PC-3 (cell line): ENCODE results near the gene DPCD. TPM values are rescaled to one million over a fixed set of nuclear protein-coding genes. Genes with fewer than 3 reads are reported as not detected.

Experiments
- ATAC-seq: fragments of 200-7000 bp; cut with Tn5 transposase; 2 replicates; pipeline ENCODE4 v1.9.1; 2020; ENCODE audit warnings: mild to moderate bottlenecking, moderate library complexity
- BruUV-seq: library from RNA; stranded (reverse); fragments of 400-500 nt; replicated peaks from 2 replicates; lab custom pipeline; 2021; lab: Mats Ljungman, UMichigan
- CTCF ChIA-PET: fragments of 300-600 bp; sonication (Branson Sonifier 250); formaldehyde crosslinking; loops from one replicate; lab custom pipeline; 2022; ENCODE audit warnings: antibody characterized with exemption; lab: Charles Lee
- POLR2A ChIA-PET: fragments of 300-600 bp; sonication (Branson Sonifier 250); formaldehyde crosslinking; loops from one replicate; lab custom pipeline; 2022; ENCODE audit warnings: antibody characterized with exemption; ENCODE audit not compliant: unreplicated experiment; lab: Charles Lee
- DNase-seq: peaks from one replicate; pipeline ENCODE4 v3.0.0-alpha.2; 2015
- H2AFZ ChIP-seq: fragments of 300-600 bp; sonication (generic); 2 replicates; pipeline ENCODE4 v1.6.0; 2016; ENCODE audit warnings: antibody characterized with exemption, low read length
- H3F3A ChIP-seq: fragments of 300-600 bp; sonication (generic); one replicate; pipeline ENCODE4 v1.6.0; 2017; ENCODE audit warnings: antibody characterized with exemption, low read length, control low read depth, mild to moderate bottlenecking; ENCODE audit not compliant: unreplicated experiment
- H3K27ac ChIP-seq: fragments of 300-600 bp; sonication (generic); 2 replicates; pipeline ENCODE4 v1.5.1; 2016; ENCODE audit warnings: mild to moderate bottlenecking, low read length
- H3K27me3 ChIP-seq: fragments of 300-600 bp; sonication (generic); 2 replicates; pipeline ENCODE4 v1.6.1; 2016; ENCODE audit warnings: low read length, mixed read lengths
- H3K36me3 ChIP-seq: fragments of 300-600 bp; sonication (generic); 2 replicates; pipeline ENCODE4 v1.6.1; 2016; ENCODE audit warnings: low read depth, mixed run types, low read length, mixed read lengths
- H3K4me1 ChIP-seq: fragments of 300-600 bp; sonication (generic); 2 replicates; pipeline ENCODE4 v1.5.1; 2016; ENCODE audit warnings: low read length; ENCODE audit not compliant: insufficient read depth
- H3K4me2 ChIP-seq: fragments of 300-600 bp; sonication (generic); 2 replicates; pipeline ENCODE4 v1.6.0; 2016; ENCODE audit warnings: low read length
- H3K4me3 ChIP-seq: fragments of 300-600 bp; sonication (generic); 2 replicates; pipeline ENCODE4 v1.5.1; 2016; ENCODE audit warnings: mild to moderate bottlenecking, low read length, mixed read lengths
- H3K79me2 ChIP-seq: fragments of 300-600 bp; sonication (generic); 2 replicates; pipeline ENCODE4 v1.6.1; 2017; ENCODE audit warnings: low read length, mixed read lengths
- H3K9ac ChIP-seq: fragments of 300-600 bp; sonication (generic); 2 replicates; pipeline ENCODE4 v1.6.0; 2016; ENCODE audit warnings: mild to moderate bottlenecking, low read length
- H3K9me2 ChIP-seq: fragments of 300-600 bp; sonication (generic); replicated peaks from 2 replicates; pipeline ENCODE4 v1.6.1; 2016; ENCODE audit warnings: mixed run types, low read length, mixed read lengths
- H3K9me3 ChIP-seq: fragments of 300-600 bp; sonication (generic); 2 replicates; pipeline ENCODE4 v1.6.1; 2016; ENCODE audit warnings: low read length, mixed read lengths
- H4K20me1 ChIP-seq: fragments of 300-600 bp; sonication (generic); 2 replicates; pipeline ENCODE4 v1.6.1; 2016; ENCODE audit warnings: low read length, mixed read lengths
- EZH2 ChIP-seq: fragments of 300-600 bp; sonication (generic); IDR thresholded peaks from one replicate; pipeline ENCODE4 v1.6.1; 2017; ENCODE audit warnings: antibody characterized with exemption, mild to moderate bottlenecking, low read length; ENCODE audit not compliant: unreplicated experiment
- EZH2phosphoT487 ChIP-seq: fragments of 300-600 bp; sonication (generic); IDR thresholded peaks from 2 replicates; pipeline ENCODE4 v1.6.1; 2018; ENCODE audit warnings: mild to moderate bottlenecking, antibody characterized with exemption, low read length, borderline replicate concordance
- intact Hi-C: fragments of 100-400 bp; cut with micrococcal nuclease; formaldehyde crosslinking; loops from 2 replicates; pipeline ENCODE4 v1.9.0; 2023
- total RNA-seq: library from RNA; depleted of rRNA; stranded (reverse); fragments of >200 nt; gene quantifications from 2 replicates; pipeline ENCODE4 v1.2.3, GENCODE V29; 2014
- TF ChIP-seq, protein P1 (sequence below): fragments of 300-600 bp; sonication (generic); conservative IDR thresholded peaks from 2 replicates; pipeline ENCODE4 v1.5.1; 2017; ENCODE audit warnings: antibody characterized with exemption, low read depth, mild to moderate bottlenecking, low read length

Gene DPCD
- total RNA-seq, 1 experiment from 2014 or later = 37.1 TPM

DNA sequence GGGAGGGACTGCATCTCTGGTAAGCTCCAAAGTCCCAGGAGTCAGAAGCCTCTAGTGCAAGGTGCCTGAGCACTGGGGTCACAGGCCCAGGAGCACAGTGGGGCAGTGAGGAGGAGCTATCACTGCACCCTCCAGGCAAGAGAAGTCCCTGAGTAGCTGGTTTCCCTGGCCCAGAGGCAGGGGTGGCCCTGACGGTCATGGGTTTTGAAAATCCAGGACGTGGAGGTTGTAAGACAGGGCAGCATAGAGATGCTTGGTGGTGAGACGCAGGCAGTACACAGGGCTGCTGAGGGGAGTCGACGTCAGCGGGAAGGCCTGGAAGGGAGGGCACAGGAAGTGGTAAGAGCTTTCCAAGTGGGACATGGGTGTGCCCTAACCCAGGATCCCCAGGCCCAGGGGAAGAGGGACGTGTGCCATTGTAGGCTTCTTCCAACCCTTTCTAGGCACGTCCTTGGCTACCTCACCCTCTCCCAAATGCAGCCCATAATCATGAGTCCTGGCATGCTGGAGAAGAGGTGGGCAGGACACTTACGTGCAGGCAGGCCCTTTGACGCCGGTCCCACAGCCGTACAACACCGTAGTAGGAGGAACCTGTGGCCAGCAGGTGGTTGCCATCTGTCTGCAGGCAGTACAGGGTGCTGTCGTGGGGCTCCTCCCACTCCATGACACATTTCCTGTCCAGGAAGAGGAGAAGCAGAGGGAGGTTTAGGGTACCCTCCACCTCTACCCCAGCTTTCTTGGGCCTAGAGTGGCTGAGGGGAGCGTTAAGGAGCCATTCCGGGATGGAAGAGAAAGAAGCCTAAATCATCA is 23.2 kb downstream of the DPCD start:
- Histone ChIP-seq H3K9me2 (no peaks in the 10 kb centered on the region), H3K4me2 (no peak overlapping the region), H3K4me3 (no peak overlapping the region), H3K79me2 (no peaks in the 10 kb centered on the region), H4K20me1 (no peaks in the 10 kb centered on the region), H2AFZ (no peak overlapping the region), H3K9ac (no peak overlapping the region), H3K27ac (no peak overlapping the region), H3K27me3 (no peaks in the 10 kb centered on the region), H3K4me1 (no peaks in the 10 kb centered on the region), H3F3A (no peaks in the 10 kb centered on the region), H3K36me3 (no peaks in the 10 kb centered on the region), H3K9me3 (no peaks in the 10 kb centered on the region)
- ChIA-PET POLR2A (no interaction called here), CTCF (no interaction called here)
- ATAC-seq (no peak), DNase-seq (no peak)
- TF ChIP-seq, protein P1, sequence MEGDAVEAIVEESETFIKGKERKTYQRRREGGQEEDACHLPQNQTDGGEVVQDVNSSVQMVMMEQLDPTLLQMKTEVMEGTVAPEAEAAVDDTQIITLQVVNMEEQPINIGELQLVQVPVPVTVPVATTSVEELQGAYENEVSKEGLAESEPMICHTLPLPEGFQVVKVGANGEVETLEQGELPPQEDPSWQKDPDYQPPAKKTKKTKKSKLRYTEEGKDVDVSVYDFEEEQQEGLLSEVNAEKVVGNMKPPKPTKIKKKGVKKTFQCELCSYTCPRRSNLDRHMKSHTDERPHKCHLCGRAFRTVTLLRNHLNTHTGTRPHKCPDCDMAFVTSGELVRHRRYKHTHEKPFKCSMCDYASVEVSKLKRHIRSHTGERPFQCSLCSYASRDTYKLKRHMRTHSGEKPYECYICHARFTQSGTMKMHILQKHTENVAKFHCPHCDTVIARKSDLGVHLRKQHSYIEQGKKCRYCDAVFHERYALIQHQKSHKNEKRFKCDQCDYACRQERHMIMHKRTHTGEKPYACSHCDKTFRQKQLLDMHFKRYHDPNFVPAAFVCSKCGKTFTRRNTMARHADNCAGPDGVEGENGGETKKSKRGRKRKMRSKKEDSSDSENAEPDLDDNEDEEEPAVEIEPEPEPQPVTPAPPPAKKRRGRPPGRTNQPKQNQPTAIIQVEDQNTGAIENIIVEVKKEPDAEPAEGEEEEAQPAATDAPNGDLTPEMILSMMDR = no peak
- TF ChIP-seq EZH2phosphoT487 (no peak), EZH2 (no peak)
- BruUV-seq = no TSS peak
- intact Hi-C loops = no loop called here

DNA sequence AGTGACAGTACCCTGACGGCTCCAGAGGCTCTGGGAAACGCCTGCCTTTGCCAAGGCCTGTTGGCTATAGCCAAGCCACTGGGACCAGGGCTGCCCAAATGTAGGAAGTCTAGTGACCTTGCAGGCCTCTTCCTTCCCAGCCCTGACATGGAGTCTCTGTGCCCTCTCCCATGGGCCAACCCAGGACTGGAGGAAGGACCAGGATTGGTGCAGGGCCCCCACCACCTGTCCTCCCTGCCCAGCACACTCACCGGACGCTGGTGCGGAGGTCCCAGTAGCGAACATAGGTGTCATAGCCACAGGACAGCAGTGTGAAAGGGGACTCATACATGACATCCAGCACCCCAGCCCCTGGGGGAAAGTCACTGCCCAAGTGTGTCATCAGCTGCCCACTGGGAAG is 24.0 kb downstream of the DPCD start:
- no peaks in the 10 kb centered on the region for H3K27me3 ChIP-seq
- no peaks in the 10 kb centered on the region for H3K4me1 ChIP-seq
- H4K20me1 ChIP-seq = no peaks in the 10 kb centered on the region
- no peak overlapping the region for H2AFZ ChIP-seq
- no TSS peak for BruUV-seq
- intact Hi-C loops = no loop called here
- H3F3A ChIP-seq = no peaks in the 10 kb centered on the region
- no peaks in the 10 kb centered on the region for H3K36me3 ChIP-seq
- ATAC-seq (no peak), DNase-seq (no peak)
- POLR2A ChIA-PET = no interaction called here
- no peaks in the 10 kb centered on the region for H3K79me2 ChIP-seq
- no peak overlapping the region for H3K9ac ChIP-seq
- H3K4me3 ChIP-seq = no peak overlapping the region
- no peak for TF ChIP-seq EZH2
- TF ChIP-seq, protein P1 = no peak
- TF ChIP-seq EZH2phosphoT487 = no peak
- no peaks in the 10 kb centered on the region for H3K9me2 ChIP-seq
- no peaks in the 10 kb centered on the region for H3K9me3 ChIP-seq
- CTCF ChIA-PET = no interaction called here
- no peak overlapping the region for H3K27ac ChIP-seq
- no peak overlapping the region for H3K4me2 ChIP-seq

DNA sequence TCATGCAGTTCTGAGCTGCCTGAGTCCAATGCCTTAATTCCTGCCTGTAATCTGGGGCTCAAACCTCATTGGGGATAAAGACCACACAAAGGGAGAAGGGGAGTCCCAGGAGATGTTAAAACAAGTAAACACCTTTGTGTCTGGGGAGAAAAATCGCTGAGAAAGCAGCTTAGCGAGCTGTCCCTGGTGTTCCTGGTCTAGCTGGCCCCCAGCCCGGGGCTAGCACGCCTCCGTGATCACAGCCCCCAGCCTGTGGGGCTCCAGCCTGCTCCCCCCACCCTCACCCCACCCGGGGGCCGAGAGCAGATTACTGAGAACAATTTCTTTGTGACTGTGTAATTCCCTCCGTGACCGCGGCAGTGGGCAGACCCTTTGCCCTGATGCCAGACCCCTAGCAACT is 24.8 kb downstream of the DPCD start:
- no peaks in the 10 kb centered on the region for H3K36me3 ChIP-seq
- H4K20me1 ChIP-seq = no peaks in the 10 kb centered on the region
- no peaks in the 10 kb centered on the region for H3K27me3 ChIP-seq
- BruUV-seq = no TSS peak
- TF ChIP-seq, protein P1 = no peak
- TF ChIP-seq EZH2 = no peak
- no peak for TF ChIP-seq EZH2phosphoT487
- H3K4me1 ChIP-seq = no peaks in the 10 kb centered on the region
- no peaks in the 10 kb centered on the region for H3F3A ChIP-seq
- no peak for ATAC-seq
- no peak overlapping the region for H3K27ac ChIP-seq
- H3K9me2 ChIP-seq = no peaks in the 10 kb centered on the region
- no peaks in the 10 kb centered on the region for H3K9me3 ChIP-seq
- no peak overlapping the region for H2AFZ ChIP-seq
- no peak for DNase-seq
- no peak overlapping the region for H3K4me3 ChIP-seq
- intact Hi-C loops = no loop called here
- POLR2A ChIA-PET = no interaction called here
- CTCF ChIA-PET = no interaction called here
- H3K4me2 ChIP-seq = no peak overlapping the region
- H3K9ac ChIP-seq = no peak overlapping the region
- no peaks in the 10 kb centered on the region for H3K79me2 ChIP-seq
